Glutamatergic neuron (in vitro differentiated cells): Measurements from ENCODE around the gene EP300. TPM values are rescaled to one million over a fixed set of nuclear protein-coding genes. Genes with fewer than 3 reads are reported as not detected.

ENCODE experiments used
- DNase-seq: peaks from one replicate; pipeline ENCODE4 v3.0.0; 2022
- H3K27ac Mint-ChIP-seq: one replicate; pipeline ENCODE4 v1.8.0; 2020; ENCODE audit warnings: mild to moderate bottlenecking, mixed read lengths, inconsistent platforms; ENCODE audit not compliant: unreplicated experiment
- H3K27me3 Mint-ChIP-seq: one replicate; pipeline ENCODE4 v1.8.0; 2020; ENCODE audit warnings: mild to moderate bottlenecking, moderate library complexity, mixed read lengths, inconsistent platforms; ENCODE audit not compliant: unreplicated experiment
- H3K36me3 Mint-ChIP-seq: one replicate; pipeline ENCODE4 v1.8.0; 2020; ENCODE audit warnings: mild to moderate bottlenecking, mixed read lengths, inconsistent platforms; ENCODE audit not compliant: unreplicated experiment
- H3K4me1 Mint-ChIP-seq: one replicate; pipeline ENCODE4 v1.8.0; 2020; ENCODE audit warnings: mild to moderate bottlenecking, low read depth, mixed read lengths, inconsistent platforms; ENCODE audit not compliant: unreplicated experiment
- H3K4me3 Mint-ChIP-seq: one replicate; pipeline ENCODE4 v1.8.0; 2020; ENCODE audit warnings: mild to moderate bottlenecking, mixed read lengths, inconsistent platforms; ENCODE audit not compliant: unreplicated experiment
- H3K9me3 Mint-ChIP-seq: one replicate; pipeline ENCODE4 v1.8.0; 2020; ENCODE audit warnings: mild to moderate bottlenecking, moderate library complexity, mixed read lengths, inconsistent platforms; ENCODE audit not compliant: unreplicated experiment
- CTCF ChIP-seq: fragments of 200-600 bp; sonication (generic); IDR thresholded peaks from one replicate; pipeline ENCODE4 v1.5.0; 2021; ENCODE audit not compliant: partially characterized antibody, unreplicated experiment
- total RNA-seq: library from RNA; stranded (reverse); fragmentation: NEBNext Ultra II Directional; extraction: Animal tissue kit (Norgen Biotek cat#: 25700); gene quantifications from one replicate; pipeline ENCODE4 v1.2.1, GENCODE V29; 2021; ENCODE audit not compliant: unreplicated experiment

EP300 gene
- total RNA-seq, 1 donor from 2014 or later = 127 TPM

GRCh38 chr22:41204992-41205900 is 112.9 kb downstream of the EP300 start, which contains the start of gene L3MBTL2:
Gene L3MBTL2, plus strand, starts transcription at chr22:41205312. Its CDS starts 51 bp downstream, at chr22:41205363.
- TF ChIP-seq CTCF = no peak
- Mint-ChIP-seq H3K36me3 (no peaks in the 10 kb centered on the region), H3K27ac (peak within 1 kb of the TSS; percentile 90), H3K27me3 (peaks cover 15% of the 10 kb centered on the region), H3K9me3 (peaks cover 7% of the 10 kb centered on the region), H3K4me1 (peaks cover 4% of the 10 kb centered on the region), H3K4me3 (peak within 1 kb of the TSS; percentile 99)
- DNase-seq = peak; percentile 98

GRCh38 chr22:41206719-41207118 is 114.3 kb downstream of the EP300 start:
- no peaks in the 10 kb centered on the region for H3K36me3 Mint-ChIP-seq
- DNase-seq = no peak
- H3K4me3 Mint-ChIP-seq = no peak overlapping the region
- no peak overlapping the region for H3K27ac Mint-ChIP-seq
- peaks cover 5% of the 10 kb centered on the region for H3K9me3 Mint-ChIP-seq
- TF ChIP-seq CTCF = no peak
- H3K27me3 Mint-ChIP-seq = peaks cover 13% of the 10 kb centered on the region
- peaks cover 4% of the 10 kb centered on the region for H3K4me1 Mint-ChIP-seq

- no peak for DNase-seq
- peaks cover 10% of the 10 kb centered on the region for H3K4me1 Mint-ChIP-seq
- peaks cover 12% of the 10 kb centered on the region for H3K36me3 Mint-ChIP-seq
- H3K9me3 Mint-ChIP-seq = peaks cover 3% of the 10 kb centered on the region
- no peak overlapping the region for H3K4me3 Mint-ChIP-seq
- H3K27ac Mint-ChIP-seq = no peak overlapping the region
- TF ChIP-seq CTCF = no peak
- peaks cover 1% of the 10 kb centered on the region for H3K27me3 Mint-ChIP-seq
Observed at GRCh38 chr22:41215409-41215808, 123.0 kb downstream of the EP300 start.

GRCh38 chr22:41215926-41216325 is 123.5 kb downstream of the EP300 start:
- H3K36me3 Mint-ChIP-seq = peaks cover 12% of the 10 kb centered on the region

More at GRCh38 chr22:41215926-41216325, 123.5 kb downstream of the EP300 start:
- Mint-ChIP-seq H3K9me3 (peaks cover 3% of the 10 kb centered on the region), H3K27ac (no peak overlapping the region), H3K27me3 (peaks cover 1% of the 10 kb centered on the region), H3K4me3 (no peak overlapping the region), H3K4me1 (peaks cover 10% of the 10 kb centered on the region)
- no peak for TF ChIP-seq CTCF
- no peak for DNase-seq
